Peyer's patch (tissue), 4 donors: Measurements from ENCODE around the gene SATB1.

ENCODE experiments used
- POLR2A ChIP-seq, 2 donors: fragments of 450-650 bp; IDR thresholded peaks; one replicate each; pipeline ENCODE4 v1.5.1; 2017; ENCODE audit warnings: antibody characterized with exemption in 2 of 2, mild to moderate bottlenecking in 2 of 2, moderate library complexity in 2 of 2
- TF ChIP-seq, protein P1 (sequence below), 6 experiments: fragments of 450-650 bp in 4 of 6; fragments of 200-600 bp in 2 of 6; sonication (generic) in 1 of 6; IDR thresholded peaks; one replicate each; pipeline ENCODE4 v1.5.1; 2017 to 2019; ENCODE audit warnings: antibody characterized with exemption in 6 of 6, mild to moderate bottlenecking in 3 of 6, moderate library complexity in 1 of 6

- TF ChIP-seq, protein P1, sequence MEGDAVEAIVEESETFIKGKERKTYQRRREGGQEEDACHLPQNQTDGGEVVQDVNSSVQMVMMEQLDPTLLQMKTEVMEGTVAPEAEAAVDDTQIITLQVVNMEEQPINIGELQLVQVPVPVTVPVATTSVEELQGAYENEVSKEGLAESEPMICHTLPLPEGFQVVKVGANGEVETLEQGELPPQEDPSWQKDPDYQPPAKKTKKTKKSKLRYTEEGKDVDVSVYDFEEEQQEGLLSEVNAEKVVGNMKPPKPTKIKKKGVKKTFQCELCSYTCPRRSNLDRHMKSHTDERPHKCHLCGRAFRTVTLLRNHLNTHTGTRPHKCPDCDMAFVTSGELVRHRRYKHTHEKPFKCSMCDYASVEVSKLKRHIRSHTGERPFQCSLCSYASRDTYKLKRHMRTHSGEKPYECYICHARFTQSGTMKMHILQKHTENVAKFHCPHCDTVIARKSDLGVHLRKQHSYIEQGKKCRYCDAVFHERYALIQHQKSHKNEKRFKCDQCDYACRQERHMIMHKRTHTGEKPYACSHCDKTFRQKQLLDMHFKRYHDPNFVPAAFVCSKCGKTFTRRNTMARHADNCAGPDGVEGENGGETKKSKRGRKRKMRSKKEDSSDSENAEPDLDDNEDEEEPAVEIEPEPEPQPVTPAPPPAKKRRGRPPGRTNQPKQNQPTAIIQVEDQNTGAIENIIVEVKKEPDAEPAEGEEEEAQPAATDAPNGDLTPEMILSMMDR (IDR thresholded peaks at IDR 0.05) = no peak
- TF ChIP-seq POLR2A (IDR thresholded peaks at IDR 0.05) = no peak
These were observed 1.5 kb downstream of the SATB1 start for GRCh38 chr3:18423401-18424212.
